ENCODE data around the gene PIK3AP1.

The PIK3AP1 gene

DNA sequence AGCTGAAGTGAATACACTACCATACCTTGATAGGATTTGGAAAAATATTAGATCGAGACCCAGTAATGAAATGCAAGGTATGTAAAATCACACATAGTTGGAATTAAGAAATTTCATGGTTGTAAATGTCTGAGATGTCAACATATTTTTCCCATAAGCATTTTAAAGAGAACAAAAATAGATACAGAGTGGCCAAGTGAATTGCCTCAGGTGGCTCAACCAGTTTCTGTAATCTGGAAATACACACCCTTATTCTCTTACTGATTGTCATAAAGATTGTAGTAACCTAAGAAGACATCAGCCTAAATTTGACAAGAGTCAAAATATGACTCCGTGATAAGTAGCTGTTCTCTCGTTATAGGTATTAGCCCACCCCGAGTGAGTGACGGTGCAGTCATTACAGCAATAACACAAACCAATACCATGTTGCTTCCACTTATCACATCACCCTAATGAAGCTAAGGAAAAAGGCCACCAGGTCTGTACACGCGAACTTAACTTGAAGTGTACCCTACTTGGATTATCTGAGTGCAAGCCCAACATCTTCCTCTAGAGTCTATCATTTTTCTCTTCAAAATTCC lies 23.4 kb downstream of the PIK3AP1 start:
- no peak overlapping the region for H3K4me3 ChIP-seq (ENCODE audit: low read depth, low read length)
- TF ChIP-seq, protein P1, sequence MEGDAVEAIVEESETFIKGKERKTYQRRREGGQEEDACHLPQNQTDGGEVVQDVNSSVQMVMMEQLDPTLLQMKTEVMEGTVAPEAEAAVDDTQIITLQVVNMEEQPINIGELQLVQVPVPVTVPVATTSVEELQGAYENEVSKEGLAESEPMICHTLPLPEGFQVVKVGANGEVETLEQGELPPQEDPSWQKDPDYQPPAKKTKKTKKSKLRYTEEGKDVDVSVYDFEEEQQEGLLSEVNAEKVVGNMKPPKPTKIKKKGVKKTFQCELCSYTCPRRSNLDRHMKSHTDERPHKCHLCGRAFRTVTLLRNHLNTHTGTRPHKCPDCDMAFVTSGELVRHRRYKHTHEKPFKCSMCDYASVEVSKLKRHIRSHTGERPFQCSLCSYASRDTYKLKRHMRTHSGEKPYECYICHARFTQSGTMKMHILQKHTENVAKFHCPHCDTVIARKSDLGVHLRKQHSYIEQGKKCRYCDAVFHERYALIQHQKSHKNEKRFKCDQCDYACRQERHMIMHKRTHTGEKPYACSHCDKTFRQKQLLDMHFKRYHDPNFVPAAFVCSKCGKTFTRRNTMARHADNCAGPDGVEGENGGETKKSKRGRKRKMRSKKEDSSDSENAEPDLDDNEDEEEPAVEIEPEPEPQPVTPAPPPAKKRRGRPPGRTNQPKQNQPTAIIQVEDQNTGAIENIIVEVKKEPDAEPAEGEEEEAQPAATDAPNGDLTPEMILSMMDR (IDR thresholded peaks at IDR 0.05; ENCODE audit: low read depth, low read length) = no peak

DNA sequence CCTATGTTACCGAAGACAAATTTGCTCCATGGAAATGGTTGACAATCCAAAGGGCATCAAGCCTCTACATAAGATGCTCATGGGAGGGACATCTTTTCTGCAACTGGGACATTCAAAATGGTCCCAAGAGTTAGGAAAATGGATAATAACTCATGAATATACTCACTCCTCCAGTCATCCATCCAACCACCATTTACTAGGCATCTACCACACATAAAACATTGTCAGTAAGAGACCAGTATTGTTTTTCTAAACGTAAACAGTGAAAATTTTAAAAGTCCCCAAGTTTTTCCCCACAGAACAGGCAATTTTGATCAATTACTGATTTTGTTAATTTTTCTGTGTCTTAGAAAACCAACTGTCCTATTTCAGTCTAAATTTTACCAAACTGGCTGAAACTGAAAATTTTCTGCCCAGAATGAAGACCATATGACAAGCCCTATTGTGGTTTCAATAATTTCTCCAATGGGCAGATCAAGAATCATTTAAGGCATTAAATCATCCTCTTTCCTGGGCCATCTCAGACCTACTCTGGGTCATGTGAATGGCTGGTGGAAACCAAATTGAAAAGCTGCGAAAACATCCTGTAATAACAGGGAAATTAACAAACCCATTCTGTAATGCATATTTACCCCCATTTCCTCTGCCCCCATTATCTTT lies 24.2 kb downstream of the PIK3AP1 start:
- no peak overlapping the region for H3K4me3 ChIP-seq (ENCODE audit: low read depth, low read length)
- TF ChIP-seq, protein P1 (IDR thresholded peaks at IDR 0.05; ENCODE audit: low read depth, low read length) = no peak

DNA sequence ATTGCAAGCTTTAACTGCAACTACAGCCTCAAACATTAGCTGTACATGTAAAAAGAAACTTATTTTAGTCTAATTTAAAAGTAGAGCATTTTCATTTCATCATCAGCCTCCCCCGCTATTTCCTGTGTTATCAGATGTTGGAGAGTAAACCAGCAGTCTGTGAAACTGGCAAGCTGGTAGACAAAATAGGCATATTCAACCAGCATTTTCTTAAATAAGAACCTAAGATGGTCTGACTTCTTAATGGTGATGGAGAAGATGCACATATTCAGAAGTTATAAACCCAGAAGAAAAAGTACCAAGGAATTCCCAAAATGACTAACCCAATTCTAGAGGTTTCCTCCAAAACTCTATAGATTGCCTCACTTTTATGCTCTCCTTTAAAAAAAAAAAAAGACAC lies 24.9 kb downstream of the PIK3AP1 start:
- H3K4me3 ChIP-seq (ENCODE audit: low read depth, low read length) = no peak overlapping the region
- TF ChIP-seq, protein P1 (IDR thresholded peaks at IDR 0.05; ENCODE audit: low read depth, low read length) = no peak

DNA sequence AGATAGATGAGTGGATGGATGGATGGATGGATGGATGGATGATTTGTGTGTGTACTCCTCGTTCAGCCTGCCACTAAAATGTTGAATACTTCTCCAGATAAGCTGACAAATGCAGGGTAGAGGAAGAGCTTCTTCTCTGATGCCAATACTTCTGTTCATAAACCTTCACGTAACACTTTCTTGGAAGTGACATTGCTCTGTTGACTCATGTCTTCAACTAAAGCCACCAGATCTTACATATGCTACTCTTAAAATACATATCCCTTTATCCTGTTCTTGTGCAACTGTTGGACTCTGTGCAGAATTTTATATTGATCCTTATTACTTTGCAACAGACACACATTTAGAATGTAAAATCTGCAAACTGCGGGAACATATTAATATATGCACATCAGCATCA lies 26.9 kb downstream of the PIK3AP1 start:
- TF ChIP-seq, protein P1 (IDR thresholded peaks at IDR 0.05; ENCODE audit: low read depth, low read length) = no peak
- no peak overlapping the region for H3K4me3 ChIP-seq (ENCODE audit: low read depth, low read length)

DNA sequence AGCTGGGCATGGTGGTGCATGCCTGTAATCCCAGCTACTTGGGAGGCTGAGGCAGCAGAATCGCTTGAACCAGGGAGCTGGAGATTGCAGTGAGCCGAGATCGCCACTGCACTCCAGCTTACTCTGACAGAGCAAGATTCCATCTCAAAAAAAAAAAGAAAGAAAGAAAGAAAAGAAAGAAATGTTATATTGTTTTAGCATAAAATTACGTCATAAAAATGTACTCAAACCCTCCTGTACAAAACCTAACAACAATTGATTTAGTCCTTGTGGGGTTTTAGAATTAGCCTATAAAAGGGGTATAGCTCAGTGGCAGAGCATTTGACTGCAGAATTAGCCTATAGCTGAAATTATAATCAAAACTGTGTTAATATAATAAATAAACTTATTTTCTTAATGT lies 27.9 kb downstream of the PIK3AP1 start:
- H3K4me3 ChIP-seq (ENCODE audit: low read depth, low read length) = no peak overlapping the region
- TF ChIP-seq, protein P1 (IDR thresholded peaks at IDR 0.05; ENCODE audit: low read depth, low read length) = no peak

DNA sequence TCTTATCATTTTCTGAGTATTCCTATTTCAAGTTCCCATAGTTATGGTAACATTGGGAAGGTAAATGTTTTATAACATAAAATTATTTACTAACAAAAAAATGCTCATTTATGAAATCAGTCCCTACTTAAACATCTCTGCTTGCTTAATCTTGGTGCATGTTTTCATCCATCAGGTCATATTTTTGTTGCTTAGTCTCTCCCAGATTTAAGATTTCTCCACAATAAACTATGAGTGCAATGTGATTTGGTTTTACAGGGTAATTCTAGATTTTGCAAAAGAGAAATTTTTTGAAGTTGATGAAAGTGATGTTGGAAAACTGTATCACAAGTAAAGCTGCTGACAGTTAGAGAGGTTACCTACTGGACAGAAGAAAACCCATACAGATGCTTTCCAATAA lies 28.6 kb downstream of the PIK3AP1 start:
- no peak overlapping the region for H3K4me3 ChIP-seq (ENCODE audit: low read depth, low read length)
- TF ChIP-seq, protein P1 (IDR thresholded peaks at IDR 0.05; ENCODE audit: low read depth, low read length) = no peak

Data from WI38 (cell line).